IPS-NIHi7 (cell line): ENCODE measurements around the gene CDIP1.
"Not testable (repeated sequence)": the region's sequence is repeated elsewhere in the genome, so short reads cannot be mapped to it uniquely, and the experiment has no call there.

Experiments used
- DNase-seq: peaks from one replicate; pipeline ENCODE4 v3.0.0; 2012; ENCODE audit warnings: mixed read lengths; ENCODE audit errors: extremely low spot score

Gene CDIP1

DNA sequence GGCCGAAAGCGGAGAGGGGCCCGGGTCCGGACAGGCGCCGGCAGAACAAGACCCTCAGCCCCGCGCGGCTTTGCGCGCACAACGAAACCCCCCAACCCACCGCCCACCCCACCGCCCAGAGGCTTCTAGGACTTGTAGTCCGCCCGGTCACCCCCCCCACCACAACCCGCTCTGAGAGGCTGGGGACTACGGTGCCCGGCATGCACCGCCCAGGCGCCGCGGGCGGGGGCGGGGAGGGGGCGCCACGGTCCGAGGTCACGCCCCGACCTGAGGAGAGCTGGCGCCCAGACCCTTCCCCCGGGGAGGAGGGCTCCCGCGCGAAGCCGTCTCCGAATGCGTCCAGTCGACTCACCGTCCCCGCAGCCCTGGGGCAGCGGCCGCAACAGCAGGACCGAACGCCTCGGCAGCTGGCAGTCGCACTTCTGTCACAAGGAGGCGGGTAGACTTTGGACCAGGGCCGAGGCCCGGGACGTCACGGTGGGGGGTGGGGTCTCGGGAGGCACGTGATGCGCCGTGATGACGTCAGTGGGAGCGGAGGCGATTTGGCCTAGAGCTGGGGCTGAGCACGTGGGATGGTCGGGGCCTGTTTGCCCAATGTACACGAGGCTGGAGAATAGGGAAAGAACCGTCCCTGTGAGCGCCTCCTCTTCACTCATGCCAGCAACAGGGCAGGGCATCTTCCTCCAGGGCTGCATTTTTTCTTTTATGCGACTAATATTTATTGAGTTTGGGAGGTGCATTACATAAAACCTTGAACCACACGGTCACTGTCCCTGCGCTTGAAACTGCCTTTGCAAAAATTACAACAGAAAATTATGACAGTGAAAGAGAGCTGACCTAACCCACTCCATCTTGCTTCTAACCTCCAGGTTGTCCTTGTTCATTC, at the start of gene CDIP1:
CDIP1 (minus strand) TSS at position 424 of the 886 bp plus-strand sequence. CDS start 24,643 bp downstream, outside the sequence.
- peak; percentile 93 for DNase-seq

DNA sequence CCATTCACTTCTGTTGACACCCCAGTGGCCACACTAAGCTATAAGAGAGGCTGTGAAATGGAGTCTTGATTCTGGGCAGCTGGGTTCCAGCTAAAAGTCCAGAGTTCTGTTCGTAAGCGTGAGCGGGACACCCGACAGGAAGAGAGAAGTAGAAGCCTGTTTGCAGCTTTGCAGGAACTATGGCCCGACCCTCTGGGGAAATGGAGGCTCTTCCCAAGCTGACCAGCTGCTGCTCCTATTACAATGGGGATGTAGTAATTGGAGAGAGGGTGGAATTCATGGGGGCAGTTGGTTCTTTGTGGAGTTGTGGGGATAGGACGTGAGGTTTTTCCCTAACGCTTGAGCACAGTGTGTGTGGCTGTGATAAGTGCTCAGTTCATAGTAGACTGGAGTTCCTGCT, 47.7 kb upstream of the CDIP1 start:
- no peak for DNase-seq

DNA sequence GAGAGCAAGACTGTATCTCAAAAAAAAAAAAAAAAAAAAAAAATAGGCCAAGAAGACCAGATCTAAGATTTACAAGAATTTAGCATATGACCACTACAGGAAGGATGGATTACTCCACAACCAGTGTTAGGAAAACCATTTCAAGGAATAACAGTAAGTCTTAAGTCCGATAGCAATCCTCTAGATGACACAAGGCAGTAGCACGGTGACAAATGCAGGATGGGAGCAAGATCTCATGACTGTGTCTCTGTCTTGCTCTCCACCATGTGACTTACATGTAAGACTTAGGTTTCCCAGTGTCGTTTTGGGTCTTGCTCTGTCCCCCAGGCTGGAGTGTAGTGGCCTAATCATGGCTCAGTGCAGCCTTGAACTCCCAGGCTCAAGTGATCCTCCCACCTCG, 45.3 kb upstream of the CDIP1 start:
- DNase-seq: no peak

DNA sequence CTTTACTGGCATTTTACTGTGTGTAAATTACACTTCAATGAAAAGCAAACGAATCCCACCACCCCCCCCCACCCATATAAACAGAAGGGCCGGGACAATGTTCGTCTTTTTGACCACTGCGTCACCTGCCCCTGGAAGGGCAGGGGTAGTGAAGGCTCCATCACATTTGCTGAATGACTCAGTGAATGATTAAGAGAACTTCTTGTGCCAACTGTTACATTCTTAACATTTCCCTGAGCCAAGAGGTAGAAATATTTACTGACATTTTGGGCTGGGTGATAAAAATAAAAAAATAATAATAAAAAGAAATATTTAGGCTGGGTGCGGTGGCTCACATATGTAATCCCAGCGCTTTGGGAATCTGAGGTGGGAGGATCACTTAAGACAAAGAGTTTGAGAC, 41.7 kb upstream of the CDIP1 start:
- no peak for DNase-seq

DNA sequence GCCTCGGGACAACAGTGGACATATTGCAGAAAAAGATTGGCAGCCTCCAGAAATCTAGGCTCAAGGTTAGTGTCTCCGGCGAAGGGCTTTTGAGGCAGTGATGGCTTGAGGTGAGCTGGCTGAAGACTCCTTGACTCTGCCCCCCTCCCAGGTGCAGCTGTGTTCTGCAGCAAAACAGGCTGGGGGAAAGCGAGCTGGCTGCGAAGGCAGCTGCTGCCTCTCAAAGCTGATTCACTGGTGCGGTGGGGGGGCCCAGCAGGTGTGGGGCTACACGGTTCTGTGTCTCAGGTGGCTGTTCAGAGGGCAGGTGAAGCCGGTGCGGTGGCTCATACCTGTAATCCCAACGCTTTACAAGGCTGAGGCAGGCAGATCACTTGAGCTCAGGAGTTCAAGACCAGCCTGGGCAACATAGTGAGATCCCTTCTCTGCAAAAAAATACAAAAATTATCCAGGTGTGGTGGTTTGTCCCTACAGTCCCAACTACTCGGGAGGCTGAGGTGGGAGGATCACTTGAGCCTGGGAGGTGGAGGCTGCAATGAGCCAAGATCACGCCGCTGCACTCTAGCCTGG, 40.5 kb upstream of the CDIP1 start:
- DNase-seq: peak; percentile 9

DNA sequence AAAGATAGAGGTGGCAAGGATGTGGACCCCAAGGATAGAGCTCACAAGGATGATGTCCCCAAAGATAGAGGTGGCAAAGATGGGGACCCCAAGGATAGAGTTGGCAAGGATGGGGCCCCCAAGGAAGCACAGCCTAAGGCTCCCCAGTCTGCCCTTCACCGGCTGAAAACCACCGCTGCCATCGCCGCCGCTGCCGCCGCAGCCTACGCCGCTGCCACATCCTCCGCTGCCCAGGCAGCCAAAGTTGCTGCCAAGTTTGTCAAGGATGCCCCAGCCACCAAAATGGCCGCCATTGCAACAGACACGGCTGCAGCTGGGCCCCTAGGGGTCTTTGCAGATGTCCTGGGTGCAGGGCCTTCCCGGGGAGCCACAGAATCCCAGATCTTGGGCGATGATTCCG, 37.4 kb upstream of the CDIP1 start:
- DNase-seq: peak; percentile 2

DNA sequence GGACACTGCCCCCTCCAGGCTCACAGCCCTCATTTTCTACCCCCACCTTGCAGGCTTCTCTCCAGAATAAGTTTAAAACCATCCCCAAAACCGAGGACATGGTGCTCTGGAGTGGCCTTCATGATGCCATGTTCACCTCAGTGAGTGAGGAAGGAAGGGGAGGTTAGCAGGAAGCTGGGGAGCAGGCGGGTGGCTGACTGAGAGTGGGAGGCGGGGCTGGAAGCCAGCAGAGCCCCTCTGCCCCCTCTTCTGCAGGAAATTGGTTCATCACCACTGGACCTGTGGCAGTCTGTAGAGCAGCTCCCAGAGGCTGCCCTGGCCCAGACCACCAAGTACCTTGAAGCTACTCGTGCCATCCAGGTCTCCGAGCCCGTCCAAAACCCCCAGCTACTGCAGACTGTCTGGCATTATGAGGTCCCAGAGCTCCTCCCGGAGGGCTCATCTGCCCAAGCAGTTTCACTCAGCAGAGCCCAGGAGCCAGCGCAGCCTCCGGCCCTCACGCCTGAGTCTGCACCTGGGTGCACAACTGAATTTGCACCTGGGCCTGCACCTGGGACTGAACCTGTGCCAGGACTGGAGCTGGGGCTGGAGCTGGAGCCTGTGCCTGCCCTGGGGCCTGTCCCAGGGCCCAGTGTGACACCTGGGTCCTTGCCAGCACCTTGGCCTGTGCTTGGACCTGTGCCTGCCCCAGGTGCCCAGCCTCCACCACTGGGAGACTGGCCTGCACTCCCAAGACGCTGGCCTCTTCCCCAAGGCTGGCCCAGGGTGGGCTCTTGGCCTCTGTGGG, 36.5 kb upstream of the CDIP1 start:
- DNase-seq: peak; percentile 53

DNA sequence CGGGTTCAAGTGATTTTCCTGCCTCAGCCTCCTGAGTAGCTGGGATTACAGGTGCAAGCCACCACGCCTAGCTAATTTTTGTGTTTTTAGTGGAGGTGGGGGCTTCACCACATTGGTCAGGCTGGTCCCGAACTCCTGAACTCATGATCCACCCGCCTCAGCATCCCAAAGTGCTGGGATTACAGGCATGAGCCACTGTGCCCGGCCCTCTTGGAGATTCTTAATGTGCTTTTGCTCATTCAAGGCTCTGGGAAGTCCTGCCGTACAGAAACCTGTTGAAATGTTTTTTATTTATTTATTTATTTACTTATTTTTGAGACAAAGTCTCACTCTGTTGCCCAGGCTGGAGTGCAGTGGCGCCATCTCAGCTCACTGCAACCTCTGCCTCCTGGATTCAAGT, 35.4 kb upstream of the CDIP1 start:
- DNase-seq: not testable (repeated sequence)

DNA sequence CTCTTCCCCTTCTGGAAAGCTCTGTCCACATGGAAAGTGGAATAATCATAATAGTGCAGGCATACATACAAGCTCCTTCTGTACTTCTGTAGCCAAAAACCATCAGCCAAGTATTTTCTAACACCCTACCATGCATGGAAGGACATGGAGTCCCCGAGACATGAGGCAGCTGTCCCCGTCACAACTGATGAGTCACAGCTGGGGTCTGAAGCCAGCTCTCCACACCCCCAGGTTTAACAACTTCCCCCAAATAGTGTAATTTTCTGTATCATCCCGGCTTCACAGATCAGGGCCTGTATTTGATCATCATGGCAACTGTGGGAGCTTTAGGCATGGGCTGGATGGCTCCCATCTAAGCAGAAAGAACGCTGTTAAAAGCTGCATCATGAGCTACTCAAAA, 34.1 kb upstream of the CDIP1 start:
- DNase-seq: peak; percentile 3

DNA sequence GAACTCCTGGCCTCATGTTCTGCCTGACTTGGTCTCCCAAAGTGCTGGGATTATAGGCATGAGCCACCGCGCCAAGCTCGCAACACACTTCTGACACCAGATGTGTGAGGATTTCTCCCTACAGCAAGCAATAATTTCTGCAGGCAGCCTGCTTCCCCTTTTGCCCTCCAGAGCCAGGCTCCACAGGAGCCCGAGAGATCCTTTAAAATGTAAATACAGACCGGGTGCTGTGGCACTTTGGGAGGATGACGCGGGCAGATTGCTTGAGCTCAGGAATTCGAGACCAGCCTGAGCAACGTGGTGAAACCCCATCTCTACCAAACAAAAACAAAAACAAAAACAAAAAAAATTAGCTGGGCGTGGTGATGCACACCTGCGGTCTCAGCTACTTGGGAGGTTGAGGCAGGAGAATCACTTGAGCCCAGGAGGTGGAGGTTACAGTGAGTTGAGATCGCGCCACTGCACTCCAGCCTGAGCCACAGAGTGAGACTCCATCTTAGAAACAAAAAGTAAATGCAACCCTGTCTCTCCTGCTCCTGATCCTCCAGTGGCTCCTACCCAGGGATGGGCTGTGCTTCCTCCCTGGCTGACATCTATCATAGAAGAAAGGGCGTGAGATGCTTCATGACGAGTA, 32.2 kb upstream of the CDIP1 start:
- DNase-seq: peak; percentile 58

DNA sequence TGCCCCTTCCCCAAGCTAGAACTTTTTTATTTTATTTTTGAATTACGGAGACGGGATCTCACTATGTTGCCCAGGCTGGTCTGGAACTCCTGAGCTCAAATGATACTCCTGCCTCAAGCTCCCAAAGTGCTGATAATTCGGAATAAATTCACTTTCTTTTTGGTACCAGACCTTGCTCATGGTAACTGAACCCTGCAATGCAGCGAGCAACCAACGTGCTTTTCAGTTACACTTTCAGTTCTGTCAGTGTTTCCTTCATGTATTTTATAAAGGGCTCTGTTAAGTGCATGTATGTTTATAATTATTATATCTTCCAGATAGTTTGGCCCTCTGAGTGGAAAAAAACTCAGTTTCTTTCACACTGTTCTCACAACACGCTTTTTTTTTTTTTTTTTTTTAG, 31.5 kb upstream of the CDIP1 start:
- no peak for DNase-seq

DNA sequence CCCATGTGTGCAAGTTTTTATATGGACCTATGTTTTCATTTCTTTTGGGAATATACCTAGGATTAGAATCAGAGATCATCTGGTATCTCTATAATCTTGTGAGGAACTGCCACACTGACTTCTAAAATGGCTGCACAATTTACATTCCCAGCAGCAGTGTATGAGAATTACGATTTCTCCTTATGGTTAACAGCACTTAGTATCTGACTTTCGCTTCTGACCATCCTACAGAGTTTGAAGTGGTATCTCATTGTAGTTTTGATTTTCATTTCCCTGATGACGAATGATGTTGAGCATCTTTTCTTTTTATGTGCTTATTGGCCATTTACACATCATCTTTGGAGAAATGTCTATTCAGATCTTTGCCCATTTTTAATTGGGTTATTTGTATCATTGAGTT, 27.6 kb upstream of the CDIP1 start:
- DNase-seq: no peak

DNA sequence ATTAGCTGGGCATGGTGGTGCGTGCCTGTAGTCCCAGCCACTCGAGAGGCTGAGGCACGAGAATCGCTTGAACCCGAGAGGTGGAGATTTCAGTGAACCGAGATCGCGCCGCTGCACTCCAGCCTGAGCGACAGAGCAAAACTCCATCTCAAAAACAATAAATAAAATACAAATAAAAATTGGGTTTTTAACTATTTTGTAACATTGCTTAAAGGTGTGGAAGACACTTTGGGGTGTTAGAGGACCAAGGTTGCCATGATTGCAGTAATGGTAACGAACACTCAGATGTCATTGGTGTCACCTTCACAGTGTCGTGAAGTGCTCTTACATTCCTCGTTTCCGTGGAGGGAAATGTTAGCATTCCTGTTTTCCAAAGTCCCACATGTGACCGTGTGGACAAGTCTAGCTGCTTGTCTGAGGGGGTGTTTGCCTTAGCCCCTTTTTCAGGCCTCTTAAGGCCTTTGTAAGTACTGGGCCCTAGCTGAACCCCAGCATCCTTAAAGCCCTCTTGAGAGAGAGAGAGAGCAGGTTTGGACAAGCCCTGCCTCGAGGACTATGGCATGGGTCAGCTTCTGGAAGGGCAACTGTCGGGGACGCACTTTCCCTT, 26.2 kb upstream of the CDIP1 start:
- no peak for DNase-seq

DNA sequence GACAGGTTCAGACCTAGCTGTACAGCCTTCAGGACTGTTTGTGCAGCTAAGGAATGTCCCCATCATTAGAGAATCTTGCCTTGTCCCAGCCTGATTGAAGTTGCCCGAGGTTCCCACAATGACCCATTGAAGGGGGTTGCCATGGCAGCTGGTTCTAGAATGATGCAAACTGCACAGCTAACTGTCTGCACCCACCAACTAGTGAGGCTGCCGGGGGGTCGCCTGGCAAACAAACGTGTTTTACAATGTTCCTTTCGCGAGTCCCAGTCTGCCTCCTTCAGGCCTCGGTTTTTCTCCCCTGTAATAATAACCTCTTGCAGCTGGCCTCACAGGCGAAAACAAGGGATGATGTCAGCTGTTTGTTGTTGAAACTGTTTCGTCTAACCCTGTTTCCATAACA, 23.0 kb upstream of the CDIP1 start:
- DNase-seq: no peak

DNA sequence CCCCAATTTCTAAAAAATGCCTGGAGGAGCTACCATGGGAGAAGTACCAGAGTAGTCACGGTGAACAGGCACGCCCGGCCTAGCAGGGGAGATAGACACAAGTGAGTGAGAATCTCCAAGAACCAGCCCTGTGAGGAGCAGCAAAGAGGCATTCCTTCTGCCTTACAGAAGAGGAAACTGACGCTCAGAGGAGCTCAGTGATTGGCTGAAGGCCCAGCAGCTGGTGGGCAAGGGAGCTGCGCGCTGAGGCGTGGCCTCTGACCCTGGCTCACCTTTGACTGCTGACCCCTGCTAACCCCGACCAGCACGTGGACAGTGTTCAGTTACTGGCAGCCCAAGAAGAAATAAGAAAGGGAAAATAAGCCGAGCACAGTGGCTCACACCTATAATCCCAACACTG, 19.4 kb upstream of the CDIP1 start:
- no peak for DNase-seq

DNA sequence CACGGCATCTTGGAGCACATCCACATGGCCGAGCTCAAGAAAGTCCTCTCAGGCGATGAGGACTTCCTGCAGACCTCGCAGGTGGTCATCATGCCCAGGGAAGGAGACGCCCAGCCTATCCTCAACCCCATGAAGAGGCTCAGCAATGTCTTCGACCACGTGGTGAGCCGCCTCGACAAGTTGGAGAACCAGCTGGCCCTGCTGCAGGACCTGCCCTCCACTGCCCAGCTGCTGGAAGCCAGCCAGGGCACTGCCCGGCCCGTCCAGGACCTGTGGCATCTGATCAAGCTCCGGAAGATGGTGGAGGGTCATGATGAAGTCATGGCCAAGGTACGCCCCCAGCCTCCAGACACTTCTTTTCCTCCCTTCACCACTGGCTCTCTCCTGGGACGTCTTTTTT, 18.0 kb upstream of the CDIP1 start:
- DNase-seq: no peak

DNA sequence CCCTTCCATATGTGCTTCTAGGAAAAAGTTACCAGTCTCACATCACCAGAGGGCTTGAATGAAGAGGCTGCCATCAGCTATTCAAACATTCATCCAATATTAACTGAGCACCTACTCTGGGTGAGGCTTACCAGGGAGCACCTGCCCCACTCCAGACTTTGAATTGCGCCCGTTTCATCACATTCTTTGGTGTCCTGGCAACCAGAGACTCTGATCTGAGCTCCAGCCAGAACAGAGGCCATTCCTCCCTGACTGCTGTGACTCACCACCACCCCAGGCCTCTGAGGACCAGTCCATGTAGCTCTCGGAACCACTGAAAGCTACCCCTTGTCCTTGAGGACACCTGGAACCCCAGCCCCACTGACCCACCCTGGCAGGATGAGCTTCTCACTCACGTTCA, 17.5 kb upstream of the CDIP1 start, which contains the start of gene C16orf96:
C16orf96 (plus strand) TSS at position 229 of the 400 bp plus-strand sequence; CDS start at position 379, 150 bp downstream.
- no peak for DNase-seq

DNA sequence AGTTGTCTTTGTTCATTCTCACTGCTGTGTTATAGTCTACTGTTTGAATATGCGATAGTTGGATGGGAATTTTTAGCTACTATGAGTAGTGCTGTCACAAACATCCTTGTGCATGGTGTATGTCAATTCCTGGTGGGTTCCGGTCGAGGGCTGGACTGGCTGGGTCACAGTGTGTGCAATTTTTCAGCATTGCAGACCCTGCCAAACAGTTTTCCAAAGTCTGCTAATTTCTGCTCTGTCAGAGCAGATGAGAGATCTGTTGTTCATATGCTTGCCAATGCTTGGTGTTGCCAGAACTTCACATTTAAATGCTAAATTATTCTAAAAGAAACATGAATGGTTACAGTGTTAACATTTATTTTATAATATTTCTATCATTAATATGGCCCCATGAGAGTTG, 14.0 kb upstream of the CDIP1 start:
- no peak for DNase-seq

DNA sequence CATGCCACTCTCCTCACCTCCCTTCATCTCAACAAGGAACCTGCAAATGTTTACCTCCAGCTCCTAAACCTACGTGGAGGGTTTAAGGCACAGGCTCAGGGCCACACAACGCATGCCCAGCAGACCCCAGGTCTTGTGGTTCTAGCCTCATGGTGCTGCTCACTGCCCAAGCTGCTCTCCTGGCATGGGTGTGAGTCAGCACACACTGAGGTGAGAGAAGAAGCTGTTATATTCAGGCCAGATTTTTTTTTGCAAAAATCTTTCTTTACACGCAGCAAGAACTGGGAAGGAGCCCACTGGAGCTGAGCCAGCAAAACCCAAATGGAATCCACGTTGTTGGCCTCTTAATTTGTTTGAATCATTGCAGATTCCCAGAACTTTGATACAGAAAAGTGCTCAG, 12.0 kb upstream of the CDIP1 start:
- no peak for DNase-seq

DNA sequence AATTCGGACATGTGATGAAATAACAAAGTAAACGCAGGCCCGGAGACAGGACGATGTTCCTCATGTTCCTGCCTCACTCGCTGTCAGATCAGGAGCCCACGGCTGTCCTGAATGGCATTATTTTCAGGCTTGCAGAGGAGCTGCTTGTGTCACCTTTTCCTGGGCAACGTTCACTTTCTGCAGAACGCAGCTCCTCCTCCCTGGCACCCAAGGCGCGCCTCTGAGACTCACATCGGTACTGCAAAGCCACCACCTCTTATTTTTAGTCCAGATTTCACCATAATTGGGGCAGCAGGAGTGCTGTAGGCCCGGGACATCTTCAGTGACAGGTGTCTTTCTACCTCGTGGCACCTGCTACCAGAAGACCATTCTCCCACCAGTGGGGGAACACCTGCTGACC, 9.6 kb upstream of the CDIP1 start:
- DNase-seq: no peak

DNA sequence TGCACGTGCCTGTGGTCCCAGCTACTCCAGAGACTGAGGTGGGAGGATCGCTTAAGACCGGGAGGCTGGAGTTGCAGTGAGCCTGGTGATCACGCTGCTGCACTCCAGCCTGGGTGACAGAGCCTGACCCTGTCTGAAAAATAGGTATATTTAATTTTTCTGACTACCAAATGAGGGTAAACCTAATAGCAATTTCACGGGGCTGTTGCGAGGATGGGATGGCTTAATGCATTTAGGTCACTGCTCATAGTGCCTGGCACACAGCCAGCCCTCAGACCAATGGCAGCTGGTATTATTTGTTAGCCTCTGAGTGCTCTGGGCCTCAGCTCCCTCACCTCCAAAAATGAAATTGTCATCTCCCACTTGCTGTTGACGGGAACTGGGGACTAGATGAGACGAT, 5.9 kb upstream of the CDIP1 start:
- no peak for DNase-seq
